Measurements from ENCODE around the gene TREM2.
"Not testable (repeated sequence)": the region's sequence is repeated elsewhere in the genome, so short reads cannot be mapped to it uniquely, and the experiment has no call there.

Gene TREM2

DNA sequence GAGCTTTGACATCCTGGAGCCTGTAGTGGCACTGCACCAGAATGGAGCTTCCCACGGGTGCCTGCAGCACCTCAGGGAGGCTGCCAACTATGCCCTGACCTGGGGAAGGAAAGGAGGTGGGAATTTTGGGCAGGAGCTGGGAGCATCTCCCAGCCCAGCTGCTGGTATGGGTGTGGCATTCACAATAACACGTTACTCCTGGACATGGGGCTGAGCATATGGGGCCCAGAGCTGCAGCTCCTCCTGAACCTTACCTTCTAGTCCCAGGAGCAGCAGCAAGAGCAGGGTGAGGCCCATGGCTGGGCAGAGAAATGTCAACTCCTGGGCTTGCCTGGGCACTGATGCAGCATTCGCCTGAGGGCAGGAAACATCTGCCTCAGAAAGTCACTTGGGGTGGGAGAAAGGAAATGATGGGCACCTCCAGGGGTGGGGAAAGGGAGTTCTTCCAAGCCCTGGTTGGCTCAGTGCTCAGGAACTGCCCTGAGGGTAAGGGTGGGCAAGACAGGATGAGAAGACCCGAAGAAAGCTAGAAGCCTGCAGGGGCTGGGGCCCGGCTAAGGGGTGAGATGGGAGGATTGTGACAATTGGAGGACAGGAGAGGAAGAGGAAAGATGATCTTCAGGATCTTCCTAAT is 8.8 kb downstream of the TREM2 start, which contains the start of gene TREML1:
Gene TREML1, minus strand, starts transcription at position 356 of the 634 bp plus-strand sequence. Its CDS starts 59 bp downstream, at position 297.
- DNase-seq (ENCODE audit: low read depth) = no peak

DNA sequence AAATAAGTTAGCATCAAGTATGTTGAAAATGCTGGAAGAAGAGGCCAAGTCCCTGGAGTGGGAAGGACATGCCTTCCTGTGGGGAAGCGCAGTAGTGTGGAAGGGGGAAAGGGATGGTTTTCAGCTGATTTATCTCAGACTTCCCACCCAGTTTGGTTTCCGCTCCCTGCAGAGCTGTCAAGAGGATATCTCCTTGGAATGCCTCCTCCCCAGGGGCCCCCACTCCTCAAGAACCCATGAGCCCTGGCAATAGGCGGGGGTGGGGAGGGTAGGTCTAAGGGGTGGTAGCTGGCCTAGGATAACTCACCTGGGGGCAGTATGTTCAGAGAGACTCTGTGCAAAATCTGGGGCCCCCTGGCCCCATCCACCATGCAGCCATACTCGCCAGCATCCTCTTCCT is 9.5 kb downstream of the TREM2 start:
- DNase-seq (ENCODE audit: low read depth) = no peak

DNA sequence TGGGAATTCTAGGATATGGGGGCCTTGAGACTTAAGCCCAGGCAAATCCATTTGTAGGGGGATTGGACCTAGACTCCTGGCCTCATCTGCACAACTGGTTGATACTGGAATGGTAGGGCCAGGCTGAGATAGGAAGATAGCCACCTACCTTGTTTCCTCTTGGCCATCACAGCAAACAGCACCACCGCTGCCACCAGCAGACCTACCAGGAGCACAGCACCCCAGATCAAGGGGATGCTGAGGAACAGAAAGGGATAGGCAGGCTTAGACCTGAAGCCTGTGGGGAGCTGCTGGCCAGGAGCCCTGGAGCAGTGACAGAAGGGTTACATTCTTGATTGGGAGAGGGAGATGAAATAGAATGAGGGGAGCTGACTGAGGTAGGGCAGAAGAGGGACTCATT is 12.2 kb downstream of the TREM2 start:
- DNase-seq (ENCODE audit: low read depth) = no peak

DNA sequence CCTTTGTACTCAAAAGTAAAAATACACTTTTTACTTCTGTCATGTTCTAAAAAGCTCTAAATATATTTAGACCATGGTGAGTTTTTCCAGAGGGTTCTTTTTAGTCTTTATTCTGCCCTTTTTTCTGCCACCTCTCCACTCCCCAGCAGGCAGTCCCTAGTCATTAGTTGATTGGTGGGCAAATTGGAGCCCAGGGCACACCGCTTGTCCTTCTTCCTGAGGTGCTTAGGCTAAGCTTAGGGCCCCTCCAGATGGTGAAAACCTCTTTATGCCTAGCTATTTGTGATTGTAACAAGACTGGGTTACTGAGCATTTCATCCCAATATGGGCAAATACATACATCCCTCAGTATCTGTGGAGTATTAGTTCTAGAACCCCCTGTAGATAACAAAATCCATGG is 15.0 kb downstream of the TREM2 start:
- no peak for DNase-seq (ENCODE audit: low read depth)

DNA sequence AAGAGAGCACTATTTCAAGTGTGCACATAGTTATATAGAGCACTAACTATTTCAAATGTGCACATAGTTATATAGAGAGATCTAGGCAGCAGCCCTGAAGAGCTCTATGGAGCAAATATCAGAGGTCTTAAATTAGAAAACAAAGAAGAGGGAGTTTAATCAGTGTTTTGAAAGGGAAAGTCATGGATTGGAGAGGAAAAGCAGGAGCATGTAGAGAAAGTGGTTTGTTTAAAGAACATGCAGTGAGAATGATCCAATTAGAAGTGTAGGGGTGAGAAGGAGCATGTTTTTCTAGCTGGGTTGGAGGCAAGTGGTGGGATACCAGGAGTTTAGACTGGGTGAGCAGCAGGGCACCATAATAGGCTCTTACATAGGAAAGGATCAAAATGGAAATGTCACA is 26.0 kb downstream of the TREM2 start:
- no peak for DNase-seq (ENCODE audit: low read depth)

DNA sequence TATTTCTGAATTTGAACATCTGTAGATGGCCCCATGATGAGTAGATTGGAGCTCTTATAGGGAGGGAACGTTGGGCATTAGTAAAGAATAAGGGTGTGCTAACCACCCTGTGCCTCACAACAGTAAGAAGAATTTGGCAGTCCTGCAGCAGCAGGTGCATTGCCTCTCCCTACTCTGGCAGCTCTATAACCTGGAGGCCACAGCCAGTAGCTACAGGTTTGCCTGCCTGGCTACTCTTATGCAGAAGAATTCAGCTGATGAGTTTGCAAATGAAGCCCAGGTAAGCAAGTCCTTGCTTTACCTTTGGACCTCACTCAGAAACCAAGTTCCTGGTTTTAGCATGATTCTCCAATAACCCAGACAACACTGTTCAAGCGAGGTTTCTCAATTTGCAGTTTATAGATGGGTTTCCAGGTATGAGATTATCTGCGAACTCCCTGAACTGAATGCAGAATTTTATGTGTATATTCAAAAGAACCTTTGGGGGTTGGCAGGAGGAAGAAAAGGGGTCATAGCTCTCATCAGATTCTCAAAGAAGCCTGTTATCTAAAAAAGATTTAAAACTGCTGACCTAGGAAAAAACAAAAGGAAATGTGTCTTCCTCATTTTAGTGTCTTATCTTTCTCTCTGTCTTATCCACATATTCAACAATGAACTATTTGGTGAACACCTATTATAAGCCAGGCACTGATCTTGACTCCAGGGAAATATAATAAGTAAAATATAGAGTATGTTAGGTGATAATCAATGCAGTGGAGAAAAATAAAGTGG is 27.7 kb downstream of the TREM2 start:
- DNase-seq (ENCODE audit: low read depth) = no peak

DNA sequence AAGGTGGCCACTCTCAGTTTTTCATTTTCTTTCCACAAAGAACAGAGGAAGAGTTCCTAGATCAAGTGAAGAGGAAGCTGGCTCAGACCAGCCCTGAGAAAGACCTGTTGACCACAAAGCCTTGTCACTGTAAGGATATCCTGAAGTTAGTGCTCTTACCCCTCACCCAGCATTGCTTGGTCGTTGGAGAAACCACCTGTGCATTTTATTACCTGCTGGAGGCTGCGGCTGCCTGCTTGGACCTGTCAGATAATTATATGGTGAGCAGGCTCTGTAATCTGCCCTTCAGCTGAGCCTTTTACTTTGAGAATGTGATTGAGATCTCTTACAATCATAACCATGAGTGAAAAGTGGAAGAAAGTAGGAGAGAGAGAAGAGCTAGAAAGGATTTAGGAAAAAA is 30.7 kb downstream of the TREM2 start:
- DNase-seq (ENCODE audit: low read depth) = no peak

DNA sequence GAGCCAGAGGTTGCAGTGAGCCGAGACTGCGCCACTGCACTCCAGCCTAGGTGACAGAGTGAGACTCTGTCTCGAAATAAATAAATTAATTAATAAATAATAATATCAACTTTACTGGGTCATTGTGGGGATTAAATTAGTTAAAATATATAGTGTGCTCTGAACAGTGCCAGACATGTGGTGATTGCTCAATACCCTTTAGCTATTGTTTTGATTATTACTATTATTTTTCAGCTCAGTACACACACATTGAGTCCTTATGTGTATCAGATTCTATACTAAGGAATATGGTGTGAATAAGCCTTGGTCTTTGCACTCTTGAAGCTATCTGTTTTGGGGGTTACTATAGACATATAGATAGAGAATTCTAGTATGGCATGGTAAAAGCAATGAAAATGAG is 37.6 kb downstream of the TREM2 start:
- no peak for DNase-seq (ENCODE audit: low read depth)

DNA sequence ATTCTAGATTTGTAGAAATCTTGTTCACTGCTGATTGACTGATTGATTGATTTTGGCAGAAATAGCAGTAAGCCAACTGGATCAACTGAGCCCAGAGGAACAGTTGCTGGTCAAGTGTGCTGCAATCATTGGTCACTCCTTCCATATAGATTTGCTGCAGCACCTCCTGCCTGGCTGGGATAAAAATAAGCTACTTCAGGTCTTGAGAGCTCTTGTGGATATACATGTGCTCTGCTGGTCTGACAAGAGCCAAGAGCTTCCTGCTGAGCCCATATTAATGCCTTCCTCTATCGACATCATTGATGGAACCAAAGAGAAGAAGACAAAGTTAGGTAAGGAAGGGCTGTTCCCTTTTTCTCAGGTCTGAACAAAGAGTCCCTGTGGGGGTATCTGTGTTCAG is 40.0 kb downstream of the TREM2 start:
- DNase-seq (ENCODE audit: low read depth) = no peak

DNA sequence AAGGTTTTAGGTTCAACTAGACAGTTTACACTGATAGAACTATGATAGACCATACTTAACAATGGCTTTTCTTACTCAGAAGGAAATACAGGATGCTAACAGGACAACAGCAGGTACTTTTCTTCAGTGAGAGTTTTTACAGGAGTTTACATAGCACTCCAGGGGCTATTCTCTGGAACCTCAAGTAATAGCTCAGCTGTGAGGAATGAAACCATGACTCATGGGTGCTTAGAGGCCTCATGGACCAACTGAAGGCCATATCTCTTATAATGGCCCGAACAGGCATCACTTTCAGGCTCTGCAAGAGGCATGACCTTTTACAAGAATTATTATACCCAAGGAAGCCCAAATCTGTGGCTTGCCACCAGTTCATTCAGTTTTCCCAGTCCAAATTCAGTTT is 40.5 kb downstream of the TREM2 start:
- DNase-seq (ENCODE audit: low read depth) = no peak

DNA sequence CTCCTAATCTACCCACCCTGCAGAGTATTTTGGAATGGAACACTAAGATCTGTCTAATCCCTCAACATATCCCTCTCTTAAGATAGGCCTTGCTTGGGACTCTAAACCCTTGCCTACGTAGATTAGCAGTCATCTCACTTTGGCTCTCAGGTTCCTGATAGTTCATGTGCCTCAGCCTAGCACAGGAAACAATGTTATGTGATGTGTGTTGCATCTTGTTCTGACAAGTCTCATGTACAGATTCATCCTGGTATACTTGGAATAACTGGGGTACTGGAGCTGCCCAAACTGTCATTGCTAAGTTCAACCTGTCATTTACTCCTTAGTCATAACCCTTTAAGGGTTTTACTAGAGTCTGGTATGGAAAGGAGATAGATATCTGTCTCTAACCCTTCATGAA is 42.9 kb downstream of the TREM2 start:
- DNase-seq (ENCODE audit: low read depth) = no peak

DNA sequence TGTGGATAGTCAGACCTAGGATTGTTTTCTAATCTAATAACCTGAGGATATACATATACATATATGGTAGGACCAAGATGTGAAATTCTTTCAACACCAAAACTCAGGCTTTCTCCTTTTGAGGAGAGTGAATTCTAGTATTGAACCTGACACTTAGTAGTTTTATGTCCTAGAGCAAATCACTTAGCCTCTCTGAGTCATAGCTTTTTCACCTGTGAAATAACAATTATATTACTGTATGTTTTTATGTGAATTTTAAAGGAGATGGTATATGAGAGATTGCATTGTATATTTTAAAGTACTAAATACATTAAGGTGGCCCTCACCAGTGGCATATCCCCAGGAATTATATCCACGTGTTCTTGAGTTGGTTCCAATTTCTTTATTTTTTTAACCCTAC is 43.4 kb downstream of the TREM2 start:
- no peak for DNase-seq (ENCODE audit: low read depth)

DNA sequence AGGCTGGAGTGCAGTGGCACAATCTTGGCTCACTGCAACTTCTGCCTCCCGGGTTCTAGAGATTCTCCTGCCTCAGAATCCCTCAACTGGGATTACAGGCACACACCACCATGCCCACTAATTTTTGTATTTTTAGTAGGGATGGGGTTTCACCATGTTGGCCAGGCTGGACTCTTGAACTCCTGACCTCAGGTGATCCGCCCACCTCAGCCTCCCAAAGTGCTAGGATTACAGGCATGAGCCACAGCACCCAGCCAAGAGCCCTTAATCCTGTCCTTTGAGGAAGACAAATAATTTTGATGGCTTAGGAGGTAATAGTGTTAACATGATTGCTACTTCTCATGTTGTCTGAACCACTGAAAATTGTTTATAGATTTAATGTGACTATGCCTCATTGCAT is 47.9 kb downstream of the TREM2 start:
- not testable (repeated sequence) for DNase-seq (ENCODE audit: low read depth)

DNA sequence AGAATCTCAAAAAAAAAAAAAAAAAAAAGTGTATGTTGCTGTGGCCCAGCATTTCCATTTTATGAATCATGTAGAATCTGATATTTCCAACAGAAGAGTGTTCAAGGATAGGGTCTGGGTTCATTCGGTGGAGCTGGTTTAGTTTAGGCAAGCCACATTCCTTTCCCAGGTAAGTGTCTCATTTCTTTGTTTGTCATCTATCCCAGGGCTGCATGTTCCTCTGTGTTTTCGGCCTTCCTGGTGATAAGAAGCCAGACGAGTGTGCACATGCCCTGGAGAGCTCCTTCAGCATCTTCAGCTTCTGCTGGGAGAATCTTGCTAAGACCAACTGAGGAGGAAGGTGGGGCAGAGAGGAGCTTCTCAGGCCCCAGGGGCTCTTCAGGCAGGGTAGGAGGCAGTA is 51.9 kb downstream of the TREM2 start:
- no peak for DNase-seq (ENCODE audit: low read depth)

Data from GM04503 (cell line).